Measurements from ENCODE around the gene CROCC2. TPM values are rescaled to one million over a fixed set of nuclear protein-coding genes. Genes with fewer than 3 reads are reported as not detected.
A peak's percentile ranks its signal among the peaks of the same experiment; 100 is the strongest.

The CROCC2 gene
- total and polyA plus RNA-seq, 10 of the 15 experiments (the other 5 are each of a cell fraction or from before 2014, with no cell fraction given) = not detected

- CTCF ChIA-PET = no interaction called here
- H3K79me2 ChIP-seq (ENCODE audit: control insufficient read depth, insufficient read depth, low read length) = no peaks in the 10 kb centered on the region
- no peaks in the 10 kb centered on the region for H4K20me1 ChIP-seq (ENCODE audit: control insufficient read depth, insufficient read depth)
- ATAC-seq = peak; percentile 34
- no peak overlapping the region for H3K9ac ChIP-seq (ENCODE audit: control insufficient read depth, insufficient read depth, low read length)
- H3K9me3 ChIP-seq (replicated peaks; ENCODE audit: control insufficient read depth, insufficient read depth, low read length) = no peaks in the 10 kb centered on the region
- WGBS (ENCODE audit: insufficient coverage, insufficient replicate concordance, low lambda C conversion rate, missing lambda C conversion rate) = 44% methylated on average over 11 of the region's 14 CpGs
- no peaks in the 10 kb centered on the region; a peak in 1 of 4 replicates for H3K27me3 ChIP-seq (replicated peaks in 1 of 2; ENCODE audit: control insufficient read depth in 2 of 2, insufficient read depth in 2 of 2, low read length in 1 of 2)
- FAIRE-seq = no peak
- no TSS peak for BruUV-seq (replicated peaks)
- no peak overlapping the region for H3K4me2 ChIP-seq (ENCODE audit: control insufficient read depth, insufficient read depth)
- RAD21 ChIA-PET (ENCODE audit: unreplicated experiment) = no interaction called here
- in situ Hi-C loops (cut with MboI) = no loop called here
- POLR2A ChIA-PET = no interaction called here
- no peak overlapping the region for H3K4me3 ChIP-seq
- H3K27ac ChIP-seq (ENCODE audit: control insufficient read depth, insufficient read depth) = no peak overlapping the region
- H3K4me1 ChIP-seq (ENCODE audit: control insufficient read depth, insufficient read depth, low read length) = no peaks in the 10 kb centered on the region
- no peak overlapping the region for H2AFZ ChIP-seq (ENCODE audit: control insufficient read depth, low read depth, low read length)
- H3K36me3 ChIP-seq (ENCODE audit: control insufficient read depth in 2 of 2, insufficient read depth in 2 of 2, low read length in 1 of 2) = no peaks in the 10 kb centered on the region
- TF ChIP-seq SMAD5 (IDR thresholded peaks at IDR 0.05; ENCODE audit: low read depth) = no peak
- intact Hi-C loops (cut with micrococcal nuclease; ENCODE audit: unreplicated experiment) = no loop called here
- SMC1A ChIA-PET (ENCODE audit: uncharacterized antibody, unreplicated experiment) = no interaction called here
- no peak for DNase-seq (ENCODE audit: low read depth, low spot score)
Measured at GRCh38 chr2:240925191-240925567, 19.0 kb downstream of the CROCC2 start.

GRCh38 chr2:240925568-240926515, 19.7 kb downstream of the CROCC2 start:
- Histone ChIP-seq H3K27ac (ENCODE audit: control insufficient read depth, insufficient read depth) (no peak overlapping the region), H4K20me1 (ENCODE audit: control insufficient read depth, insufficient read depth) (no peaks in the 10 kb centered on the region), H3K9me3 (replicated peaks; ENCODE audit: control insufficient read depth, insufficient read depth, low read length) (no peaks in the 10 kb centered on the region; the same call in 2 of the 3 replicates), H3K4me3 (no peak overlapping the region), H3K79me2 (ENCODE audit: control insufficient read depth, insufficient read depth, low read length) (no peaks in the 10 kb centered on the region), H3K9ac (ENCODE audit: control insufficient read depth, insufficient read depth, low read length) (no peak overlapping the region), H2AFZ (ENCODE audit: control insufficient read depth, low read depth, low read length) (no peak overlapping the region), H3K4me2 (ENCODE audit: control insufficient read depth, insufficient read depth) (no peak overlapping the region), H3K4me1 (ENCODE audit: control insufficient read depth, insufficient read depth, low read length) (no peaks in the 10 kb centered on the region), H3K27me3 (replicated peaks in 1 of 2; ENCODE audit: control insufficient read depth in 2 of 2, insufficient read depth in 2 of 2, low read length in 1 of 2) (peaks cover 0 to 2% of the 10 kb centered on the region in 2 experiments; a peak in 2 of 4 replicates), H3K36me3 (ENCODE audit: control insufficient read depth in 2 of 2, insufficient read depth in 2 of 2, low read length in 1 of 2) (no peaks in the 10 kb centered on the region)
- POLR2A ChIA-PET = no interaction called here
- ATAC-seq (peak; percentile 20; the same call in 2 of the 3 replicates), FAIRE-seq (no peak), DNase-seq (ENCODE audit: low read depth, low spot score) (no peak)
- WGBS (ENCODE audit: insufficient coverage, insufficient replicate concordance, low lambda C conversion rate, missing lambda C conversion rate) = 70% methylated on average over 29 of the region's 29 CpGs
- BruUV-seq (replicated peaks) = no TSS peak
- RAD21 ChIA-PET (ENCODE audit: unreplicated experiment) = no interaction called here
- intact Hi-C loops (cut with micrococcal nuclease; ENCODE audit: unreplicated experiment) (no loop called here), in situ Hi-C loops (cut with MboI) (no loop called here)
- SMC1A ChIA-PET (ENCODE audit: uncharacterized antibody, unreplicated experiment) = no interaction called here
- CTCF ChIA-PET = no interaction called here
- TF ChIP-seq PAX5 (IDR thresholded peaks at IDR 0.05; ENCODE audit: borderline replicate concordance, low read depth, low read length) (no peak), BACH1 (IDR thresholded peaks at IDR 0.05; ENCODE audit: borderline replicate concordance) (no peak), E2F4 (IDR thresholded peaks at IDR 0.05; ENCODE audit: low read depth, low read length) (no peak), GATAD2B (conservative IDR thresholded peaks at IDR 0.05; ENCODE audit: low read depth) (no peak), HCFC1 (IDR thresholded peaks at IDR 0.05; ENCODE audit: low read length) (no peak), REST (IDR thresholded peaks at IDR 0.05; ENCODE audit: low read depth, low read length) (no peak), NKRF (conservative IDR thresholded peaks at IDR 0.05) (no peak), YBX1 (IDR thresholded peaks at IDR 0.05) (no peak), RCOR1 (conservative IDR thresholded peaks at IDR 0.05; ENCODE audit: low read depth, low read length) (no peak)

Measured in GM12878 (cell line).